HG02840 (cell line): ENCODE measurements around the gene RIMBP3C.
"Not testable (repeated sequence)": the region's sequence is repeated elsewhere in the genome, so short reads cannot be mapped to it uniquely, and the experiment has no call there.

Experiments used
- ATAC-seq: cut with Tn5 transposase; IDR thresholded peaks from one replicate; pipeline ENCODE4 v1.9.1; 2021; ENCODE audit warnings: mild to moderate bottlenecking, moderate library complexity, moderate number of reproducible peaks; ENCODE audit not compliant: unreplicated experiment, low FRiP score

Gene RIMBP3C

GRCh38 chr22:21551361-21551760 is at the start of gene RIMBP3C:
Gene RIMBP3C, minus strand, starts transcription at chr22:21551461. Its CDS starts 485 bp downstream, at chr22:21550976.
- not testable (repeated sequence) for ATAC-seq

GRCh38 chr22:21599053-21599893 is 48.0 kb upstream of the RIMBP3C start:
- ATAC-seq: no peak

GRCh38 chr22:21598302-21598701 is 47.0 kb upstream of the RIMBP3C start:
- no peak for ATAC-seq

GRCh38 chr22:21596356-21597135 is 45.3 kb upstream of the RIMBP3C start:
- not testable (repeated sequence) for ATAC-seq

GRCh38 chr22:21594865-21595452 is 43.7 kb upstream of the RIMBP3C start:
- ATAC-seq: no peak

- no peak for ATAC-seq
Observed at GRCh38 chr22:21593406-21594232, 42.4 kb upstream of the RIMBP3C start.

- no peak for ATAC-seq
Observed at GRCh38 chr22:21592422-21592821, 41.2 kb upstream of the RIMBP3C start.

- no peak for ATAC-seq
Observed at GRCh38 chr22:21591695-21592094, 40.4 kb upstream of the RIMBP3C start.

- no peak for ATAC-seq
Observed at GRCh38 chr22:21590809-21591641, 39.8 kb upstream of the RIMBP3C start.

- ATAC-seq: no peak
Observed at GRCh38 chr22:21589396-21589795, 38.1 kb upstream of the RIMBP3C start.

- ATAC-seq: peak; percentile 74
Observed at GRCh38 chr22:21587803-21588611, 36.7 kb upstream of the RIMBP3C start.

- no peak for ATAC-seq
Observed at GRCh38 chr22:21585389-21585788, 34.1 kb upstream of the RIMBP3C start.

GRCh38 chr22:21582801-21583740 is 31.8 kb upstream of the RIMBP3C start:
- no peak for ATAC-seq

- ATAC-seq: not testable (repeated sequence)
Observed at GRCh38 chr22:21581009-21581713, 29.9 kb upstream of the RIMBP3C start.

- ATAC-seq: not testable (repeated sequence)
Observed at GRCh38 chr22:21580623-21581007, 29.4 kb upstream of the RIMBP3C start.

- no peak for ATAC-seq
Observed at GRCh38 chr22:21579474-21579851, 28.2 kb upstream of the RIMBP3C start.
